ENCODE data around the gene PRR16. TPM values are rescaled to one million over a fixed set of nuclear protein-coding genes. Genes with fewer than 3 reads are reported as not detected.
"Not testable (repeated sequence)": the region's sequence is repeated elsewhere in the genome, so short reads cannot be mapped to it uniquely, and the experiment has no call there.

Gene PRR16
- 0.86 TPM for polyA plus RNA-seq (2013, experiment 1 of 2)
- polyA plus RNA-seq (2013, experiment 2 of 2): 0.78 TPM

DNA sequence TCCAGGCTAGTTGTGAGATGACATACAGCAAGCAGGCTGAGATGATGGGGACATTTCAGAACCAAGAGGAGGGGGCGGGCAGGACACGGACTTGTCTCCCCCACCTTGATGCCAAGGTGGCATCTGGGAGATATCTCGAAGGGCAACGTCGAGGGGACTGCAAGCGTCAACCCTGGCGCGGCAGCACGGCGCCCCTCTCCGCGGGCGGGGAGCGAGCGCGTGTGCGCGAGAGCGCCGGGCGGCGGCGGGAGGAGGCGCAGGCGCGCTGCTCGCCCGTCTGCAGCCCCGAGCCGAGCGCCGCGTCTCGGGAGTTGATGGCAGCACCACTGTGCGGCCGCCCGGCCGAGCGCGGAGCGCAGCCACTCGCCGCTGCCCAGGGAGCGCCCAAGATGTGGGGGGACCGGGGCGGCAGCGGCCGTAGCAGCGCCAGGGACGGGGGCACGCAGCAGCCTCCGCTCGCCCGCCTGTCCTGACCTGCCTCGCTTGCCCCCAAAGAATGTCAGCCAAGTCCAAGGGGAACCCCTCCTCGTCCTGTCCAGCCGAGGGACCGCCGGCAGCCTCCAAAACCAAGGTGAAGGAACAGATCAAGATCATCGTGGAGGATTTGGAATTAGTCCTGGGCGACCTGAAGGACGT is at the start of gene PRR16:
PRR16 (plus strand) TSS at position 310 of the 636 bp plus-strand sequence.
- Histone ChIP-seq H3K18ac (ENCODE audit: low read length) (no peak within 1 kb of the TSS), H3K23ac (ENCODE audit: low read length) (peak within 1 kb of the TSS; percentile 20), H3K79me2 (ENCODE audit: control insufficient read depth, insufficient read depth, low read length) (no peaks in the 10 kb centered on the region), H3K4me1 (ENCODE audit: control insufficient read depth, low read depth, low read length) (no peaks in the 10 kb centered on the region), H3K27ac (ENCODE audit: low read depth, low read length) (no peak within 1 kb of the TSS), H2BK15ac (replicated peaks; ENCODE audit: low read depth) (no peak within 1 kb of the TSS), H2BK120ac (ENCODE audit: low read depth, low read length) (no peak within 1 kb of the TSS), H4K5ac (ENCODE audit: low read length) (no peak within 1 kb of the TSS), H2BK5ac (ENCODE audit: low read length) (no peak within 1 kb of the TSS), H4K8ac (ENCODE audit: low read depth, low read length) (no peak within 1 kb of the TSS), H3K4me3 (ENCODE audit: low read length) (peak within 1 kb of the TSS; percentile 56), H3K4me2 (ENCODE audit: low read length) (peak within 1 kb of the TSS; percentile 47), H3K4ac (ENCODE audit: low read depth, low read length) (no peak within 1 kb of the TSS), H3K9ac (ENCODE audit: low read length) (peak within 1 kb of the TSS; percentile 65), H2AK5ac (ENCODE audit: low read length) (no peak within 1 kb of the TSS), H3K56ac (ENCODE audit: low read length) (peak within 1 kb of the TSS; percentile 82), H3K27me3 (ENCODE audit: insufficient read depth, low read length, poor library complexity) (no peaks in the 10 kb centered on the region), H3K36me3 (ENCODE audit: control insufficient read depth, insufficient read depth, low read length) (no peaks in the 10 kb centered on the region), H3K79me1 (ENCODE audit: low read length) (no peaks in the 10 kb centered on the region)
- DNase-seq: peak; percentile 80
- no CpG with 5 or more reads among the region's 62 CpGs for WGBS (ENCODE audit: extremely low coverage, insufficient coverage, low lambda C conversion rate)

DNA sequence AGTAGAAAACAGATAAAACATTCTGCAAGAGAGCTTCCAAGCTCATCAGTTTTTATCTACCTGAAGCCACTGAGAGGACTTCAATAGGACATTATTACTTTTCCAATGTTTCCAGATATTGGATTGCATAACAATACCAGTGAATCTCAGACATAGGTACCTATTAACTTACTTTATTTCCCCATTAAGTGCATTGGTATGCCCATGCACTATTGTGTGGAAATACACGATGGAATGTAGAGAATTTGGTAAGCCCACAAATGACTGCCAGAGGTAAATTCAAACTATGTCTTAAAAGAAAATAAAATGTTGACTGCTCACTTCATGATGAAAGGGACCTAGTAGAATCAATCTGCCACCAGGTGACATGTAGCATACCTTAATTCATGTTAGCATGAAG is 48.1 kb upstream of the PRR16 start:
- no CpG with 5 or more reads among the region's 1 CpG for WGBS (ENCODE audit: extremely low coverage, insufficient coverage, low lambda C conversion rate)
- Histone ChIP-seq H3K36me3 (ENCODE audit: control insufficient read depth, insufficient read depth, low read length) (no peaks in the 10 kb centered on the region), H2BK15ac (replicated peaks; ENCODE audit: low read depth) (no peak overlapping the region), H3K9ac (ENCODE audit: low read length) (no peak overlapping the region), H3K4me3 (ENCODE audit: low read length) (no peak overlapping the region), H3K4me2 (ENCODE audit: low read length) (no peak overlapping the region), H3K79me2 (ENCODE audit: control insufficient read depth, insufficient read depth, low read length) (no peaks in the 10 kb centered on the region), H4K8ac (ENCODE audit: low read depth, low read length) (no peak overlapping the region), H2BK5ac (ENCODE audit: low read length) (no peak overlapping the region), H3K79me1 (ENCODE audit: low read length) (no peaks in the 10 kb centered on the region), H3K4ac (ENCODE audit: low read depth, low read length) (no peak overlapping the region), H3K27ac (ENCODE audit: low read depth, low read length) (no peak overlapping the region), H3K56ac (ENCODE audit: low read length) (no peak overlapping the region), H3K23ac (ENCODE audit: low read length) (no peak overlapping the region), H3K4me1 (ENCODE audit: control insufficient read depth, low read depth, low read length) (no peaks in the 10 kb centered on the region), H3K27me3 (ENCODE audit: insufficient read depth, low read length, poor library complexity) (no peaks in the 10 kb centered on the region), H4K5ac (ENCODE audit: low read length) (no peak overlapping the region), H2AK5ac (ENCODE audit: low read length) (no peak overlapping the region), H3K18ac (ENCODE audit: low read length) (no peak overlapping the region), H2BK120ac (ENCODE audit: low read depth, low read length) (no peak overlapping the region)
- peak; percentile 51 for DNase-seq

DNA sequence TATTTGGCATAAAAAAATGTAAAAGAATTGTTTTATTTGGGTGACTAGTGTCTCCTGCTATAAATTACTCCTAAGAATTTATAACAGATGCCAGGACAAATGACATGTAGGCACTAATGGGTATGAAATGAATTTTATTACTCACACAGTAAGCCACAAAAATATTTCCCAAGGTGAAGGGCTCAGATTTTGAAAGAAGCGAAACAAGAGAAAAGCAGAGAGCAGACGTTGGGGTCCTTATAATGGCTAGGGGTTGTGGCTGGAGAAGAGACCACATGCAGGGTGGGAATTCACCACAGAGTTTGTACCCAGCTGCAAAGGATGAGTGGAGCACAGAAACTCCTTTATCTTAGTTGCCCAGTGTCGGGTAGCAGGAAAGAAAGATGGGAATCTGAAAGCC is 45.0 kb upstream of the PRR16 start:
- Histone ChIP-seq H3K27me3 (ENCODE audit: insufficient read depth, low read length, poor library complexity) (no peaks in the 10 kb centered on the region), H3K18ac (ENCODE audit: low read length) (no peak overlapping the region), H3K4me1 (ENCODE audit: control insufficient read depth, low read depth, low read length) (no peaks in the 10 kb centered on the region), H3K4me2 (ENCODE audit: low read length) (no peak overlapping the region), H3K56ac (ENCODE audit: low read length) (no peak overlapping the region), H3K4me3 (ENCODE audit: low read length) (no peak overlapping the region), H2BK120ac (ENCODE audit: low read depth, low read length) (no peak overlapping the region), H2BK15ac (replicated peaks; ENCODE audit: low read depth) (no peak overlapping the region), H3K36me3 (ENCODE audit: control insufficient read depth, insufficient read depth, low read length) (no peaks in the 10 kb centered on the region), H3K9ac (ENCODE audit: low read length) (no peak overlapping the region), H4K5ac (ENCODE audit: low read length) (no peak overlapping the region), H3K27ac (ENCODE audit: low read depth, low read length) (no peak overlapping the region), H3K79me1 (ENCODE audit: low read length) (no peaks in the 10 kb centered on the region), H2AK5ac (ENCODE audit: low read length) (no peak overlapping the region), H3K79me2 (ENCODE audit: control insufficient read depth, insufficient read depth, low read length) (no peaks in the 10 kb centered on the region), H3K4ac (ENCODE audit: low read depth, low read length) (no peak overlapping the region), H4K8ac (ENCODE audit: low read depth, low read length) (no peak overlapping the region), H3K23ac (ENCODE audit: low read length) (no peak overlapping the region), H2BK5ac (ENCODE audit: low read length) (no peak overlapping the region)
- WGBS (ENCODE audit: extremely low coverage, insufficient coverage, low lambda C conversion rate): no CpG with 5 or more reads among the region's 3 CpGs
- peak; percentile 2 for DNase-seq

DNA sequence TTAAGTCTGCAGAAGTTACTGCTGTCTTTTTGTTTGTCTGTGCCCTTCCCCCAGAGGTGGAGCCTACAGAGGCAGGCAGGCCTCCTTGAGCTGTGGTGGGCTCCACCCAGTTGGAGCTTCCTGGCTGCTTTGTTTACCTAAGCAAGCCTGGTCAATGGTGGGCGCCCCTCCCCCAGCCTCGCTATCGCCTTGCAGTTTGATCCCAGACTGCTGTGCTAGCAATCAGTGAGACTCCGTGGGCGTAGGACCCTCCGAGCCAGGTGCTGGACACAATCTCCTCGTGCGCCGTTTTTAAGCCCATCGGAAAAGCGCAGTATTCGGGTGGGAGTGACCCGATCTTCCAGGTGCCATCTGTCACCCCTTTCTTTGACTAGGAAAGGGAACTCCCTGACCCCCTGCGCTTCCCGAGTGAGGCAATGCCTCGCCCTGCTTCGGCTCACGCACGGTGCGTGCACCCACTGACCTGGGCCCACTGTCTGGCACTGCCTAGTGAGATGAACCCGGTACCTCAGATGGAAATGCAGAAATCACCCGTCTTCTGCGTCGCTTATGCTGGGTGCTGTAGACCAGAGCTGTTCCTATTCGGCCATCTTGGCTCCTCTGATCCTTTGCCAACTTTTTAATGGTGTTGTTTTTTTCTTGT is 37.3 kb upstream of the PRR16 start:
- DNase-seq; H3K56ac ChIP-seq (ENCODE audit: low read length); H4K8ac ChIP-seq (ENCODE audit: low read depth, low read length); H3K36me3 ChIP-seq (ENCODE audit: control insufficient read depth, insufficient read depth, low read length); H2BK15ac ChIP-seq (replicated peaks; ENCODE audit: low read depth); H4K5ac ChIP-seq (ENCODE audit: low read length); H3K9ac ChIP-seq (ENCODE audit: low read length); H3K79me2 ChIP-seq (ENCODE audit: control insufficient read depth, insufficient read depth, low read length); H3K4me1 ChIP-seq (ENCODE audit: control insufficient read depth, low read depth, low read length); H2AK5ac ChIP-seq (ENCODE audit: low read length); H3K79me1 ChIP-seq (ENCODE audit: low read length); H3K23ac ChIP-seq (ENCODE audit: low read length); H3K27me3 ChIP-seq (ENCODE audit: insufficient read depth, low read length, poor library complexity); H3K4ac ChIP-seq (ENCODE audit: low read depth, low read length); H2BK120ac ChIP-seq (ENCODE audit: low read depth, low read length); H3K4me2 ChIP-seq (ENCODE audit: low read length); H3K4me3 ChIP-seq (ENCODE audit: low read length); H3K27ac ChIP-seq (ENCODE audit: low read depth, low read length); H2BK5ac ChIP-seq (ENCODE audit: low read length); H3K18ac ChIP-seq (ENCODE audit: low read length): not testable (repeated sequence)
- WGBS (ENCODE audit: extremely low coverage, insufficient coverage, low lambda C conversion rate): no CpG with 5 or more reads among the region's 25 CpGs

DNA sequence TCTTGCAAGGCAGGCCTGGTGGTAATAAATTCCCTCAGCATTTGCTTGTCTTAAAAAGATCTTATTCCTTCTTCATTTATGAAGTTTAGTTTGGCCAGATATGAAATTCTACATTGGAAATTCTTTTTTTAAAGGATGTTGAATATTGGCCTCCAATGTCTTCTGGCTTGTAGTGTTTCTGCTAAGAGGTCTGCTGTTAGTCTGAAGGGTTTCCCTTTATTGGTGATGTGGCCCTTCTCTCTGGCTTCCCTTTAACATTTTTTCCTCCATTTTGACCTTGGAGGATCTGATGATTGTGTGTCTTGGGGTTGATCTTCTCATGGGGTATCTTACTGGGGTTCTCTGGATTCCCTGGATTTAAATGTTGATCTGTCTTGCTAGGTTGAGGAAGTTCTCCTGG is 33.5 kb upstream of the PRR16 start:
- no peaks in the 10 kb centered on the region for H3K4me1 ChIP-seq (ENCODE audit: control insufficient read depth, low read depth, low read length)
- H2BK120ac ChIP-seq (ENCODE audit: low read depth, low read length): no peak overlapping the region
- H3K36me3 ChIP-seq (ENCODE audit: control insufficient read depth, insufficient read depth, low read length): no peaks in the 10 kb centered on the region
- H3K9ac ChIP-seq (ENCODE audit: low read length): no peak overlapping the region
- no peaks in the 10 kb centered on the region for H3K79me1 ChIP-seq (ENCODE audit: low read length)
- no peak overlapping the region for H3K4me3 ChIP-seq (ENCODE audit: low read length)
- H4K8ac ChIP-seq (ENCODE audit: low read depth, low read length): no peak overlapping the region
- no peaks in the 10 kb centered on the region for H3K27me3 ChIP-seq (ENCODE audit: insufficient read depth, low read length, poor library complexity)
- no peak overlapping the region for H3K23ac ChIP-seq (ENCODE audit: low read length)
- H3K27ac ChIP-seq (ENCODE audit: low read depth, low read length): no peak overlapping the region
- H3K4me2 ChIP-seq (ENCODE audit: low read length): no peak overlapping the region
- no peak overlapping the region for H2AK5ac ChIP-seq (ENCODE audit: low read length)
- no peak overlapping the region for H2BK5ac ChIP-seq (ENCODE audit: low read length)
- H4K5ac ChIP-seq (ENCODE audit: low read length): no peak overlapping the region
- no peaks in the 10 kb centered on the region for H3K79me2 ChIP-seq (ENCODE audit: control insufficient read depth, insufficient read depth, low read length)
- no peak for DNase-seq
- H3K4ac ChIP-seq (ENCODE audit: low read depth, low read length): no peak overlapping the region
- no peak overlapping the region for H3K18ac ChIP-seq (ENCODE audit: low read length)
- no peak overlapping the region for H3K56ac ChIP-seq (ENCODE audit: low read length)
- H2BK15ac ChIP-seq (replicated peaks; ENCODE audit: low read depth): no peak overlapping the region

DNA sequence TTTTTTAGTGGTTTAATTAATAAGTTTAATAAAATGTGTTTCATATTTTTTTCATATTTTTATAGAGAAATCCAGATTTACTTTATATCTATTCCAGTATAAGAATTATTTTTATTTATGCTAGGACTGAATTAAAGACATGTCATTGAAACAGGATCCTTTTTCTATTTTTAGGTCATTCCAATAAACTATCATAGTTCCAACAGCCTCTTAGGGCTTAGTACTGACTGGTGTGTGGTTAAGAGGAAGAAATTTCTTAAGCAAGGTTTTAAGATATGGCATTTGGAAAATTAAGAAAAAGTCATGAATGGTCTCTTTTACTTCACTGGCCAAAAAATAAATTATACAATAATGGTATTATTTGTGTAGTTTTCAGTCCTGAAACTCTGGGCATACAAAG is 31.2 kb upstream of the PRR16 start:
- H2BK5ac ChIP-seq (ENCODE audit: low read length): no peak overlapping the region
- DNase-seq: no peak
- no peaks in the 10 kb centered on the region for H3K36me3 ChIP-seq (ENCODE audit: control insufficient read depth, insufficient read depth, low read length)
- H3K27ac ChIP-seq (ENCODE audit: low read depth, low read length): no peak overlapping the region
- H3K9ac ChIP-seq (ENCODE audit: low read length): no peak overlapping the region
- H2BK120ac ChIP-seq (ENCODE audit: low read depth, low read length): no peak overlapping the region
- no peak overlapping the region for H3K4me2 ChIP-seq (ENCODE audit: low read length)
- no peak overlapping the region for H3K4me3 ChIP-seq (ENCODE audit: low read length)
- no peaks in the 10 kb centered on the region for H3K79me2 ChIP-seq (ENCODE audit: control insufficient read depth, insufficient read depth, low read length)
- no peaks in the 10 kb centered on the region for H3K79me1 ChIP-seq (ENCODE audit: low read length)
- no peak overlapping the region for H3K56ac ChIP-seq (ENCODE audit: low read length)
- no peak overlapping the region for H3K18ac ChIP-seq (ENCODE audit: low read length)
- H3K4me1 ChIP-seq (ENCODE audit: control insufficient read depth, low read depth, low read length): no peaks in the 10 kb centered on the region
- no peak overlapping the region for H2AK5ac ChIP-seq (ENCODE audit: low read length)
- no peak overlapping the region for H2BK15ac ChIP-seq (replicated peaks; ENCODE audit: low read depth)
- no peak overlapping the region for H3K23ac ChIP-seq (ENCODE audit: low read length)
- H4K5ac ChIP-seq (ENCODE audit: low read length): no peak overlapping the region
- H3K4ac ChIP-seq (ENCODE audit: low read depth, low read length): no peak overlapping the region
- no peaks in the 10 kb centered on the region for H3K27me3 ChIP-seq (ENCODE audit: insufficient read depth, low read length, poor library complexity)
- H4K8ac ChIP-seq (ENCODE audit: low read depth, low read length): no peak overlapping the region

All from mesendoderm (in vitro differentiated cells).